SJSA1 (cell line): Measurements from ENCODE around the gene ULK4. TPM values are rescaled to one million over a fixed set of nuclear protein-coding genes. Genes with fewer than 3 reads are reported as not detected.
"Not testable (repeated sequence)": the region's sequence is repeated elsewhere in the genome, so short reads cannot be mapped to it uniquely, and the experiment has no call there.

Experiments used
- DNase-seq, 2 experiments: peaks; one replicate each; pipeline ENCODE4 v3.0.0-alpha.2; 2015 to 2020; ENCODE audit warnings: low spot score in 2 of 2, low read depth in 1 of 2
- H3K27ac ChIP-seq: fragments of 250-450 bp; sonication (Bioruptor Pico); 2 replicates; pipeline ENCODE4 v1.5.1; 2020; ENCODE audit warnings: mild to moderate bottlenecking, moderate library complexity
- H3K27me3 ChIP-seq: fragments of 250-450 bp; sonication (Bioruptor Pico); replicated peaks from 2 replicates; pipeline ENCODE4 v1.5.1; 2020; ENCODE audit warnings: mild to moderate bottlenecking, moderate library complexity
- H3K36me3 ChIP-seq: fragments of 250-450 bp; sonication (Bioruptor Pico); 2 replicates; pipeline ENCODE4 v1.5.1; 2020; ENCODE audit warnings: mild to moderate bottlenecking
- H3K4me1 ChIP-seq: fragments of 250-450 bp; sonication (Bioruptor Pico); replicated peaks from 2 replicates; pipeline ENCODE4 v1.6.1; 2021; ENCODE audit warnings: mild to moderate bottlenecking
- H3K4me3 ChIP-seq: fragments of 250-450 bp; sonication (Bioruptor Pico); 2 replicates; pipeline ENCODE4 v1.5.1; 2020; ENCODE audit warnings: mild to moderate bottlenecking
- H3K9me3 ChIP-seq: fragments of 250-450 bp; sonication (Bioruptor Pico); replicated peaks from 2 replicates; pipeline ENCODE4 v1.5.1; 2020; ENCODE audit warnings: mild to moderate bottlenecking
- total RNA-seq: library from RNA; depleted of rRNA; stranded (reverse); fragments of >200 nt; shearing (Covaris generic); gene quantifications from 2 replicates; pipeline ENCODE4 v1.2.3, GENCODE V29; 2014

ULK4 gene
- total RNA-seq, 1 experiment from 2014 or later = 10.9 TPM

DNA sequence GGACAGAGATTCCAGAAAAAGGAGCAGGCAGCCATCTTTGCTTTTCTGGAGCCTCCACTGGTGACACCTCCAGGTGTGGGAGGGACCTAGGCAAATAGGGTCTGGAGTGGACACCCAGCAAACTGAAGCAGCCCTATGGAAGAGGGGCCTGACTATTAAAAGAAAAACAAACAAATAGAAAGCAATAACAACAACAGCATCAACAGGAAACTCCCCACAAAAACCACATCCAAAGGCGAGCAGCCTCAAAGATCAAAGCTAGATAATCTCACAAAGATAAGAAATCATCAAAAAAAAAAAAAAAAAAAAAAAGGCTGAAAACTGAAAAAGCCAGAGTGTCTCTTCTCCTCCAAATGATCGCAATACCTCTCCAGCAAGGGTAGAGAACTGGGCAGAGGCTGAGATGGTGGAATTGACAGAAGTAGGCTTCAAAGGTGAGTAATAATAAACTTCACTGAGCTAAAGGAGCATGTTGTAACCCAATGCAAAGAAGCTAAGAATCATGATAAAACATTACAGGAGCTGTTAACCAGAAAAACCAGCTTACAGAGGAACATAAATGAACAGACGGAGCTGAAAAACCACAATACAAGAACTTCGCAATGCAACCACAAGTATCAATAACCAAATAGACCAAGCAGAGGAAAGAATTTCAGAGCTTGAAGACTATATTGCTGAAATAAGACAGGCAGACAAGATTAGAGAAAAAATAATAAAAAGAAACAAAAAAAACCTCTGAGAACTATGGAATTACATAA lies 537.2 kb downstream of the ULK4 start:
- Histone ChIP-seq H3K4me1 (no peaks in the 10 kb centered on the region), H3K9me3 (no peaks in the 10 kb centered on the region), H3K4me3 (no peak overlapping the region), H3K36me3 (no peaks in the 10 kb centered on the region), H3K27me3 (no peaks in the 10 kb centered on the region), H3K27ac (no peak overlapping the region)
- DNase-seq = no peak

- no peak for DNase-seq
- no peak overlapping the region for H3K4me3 ChIP-seq
- peaks cover 6% of the 10 kb centered on the region; the same call in 1 of the 2 replicates for H3K4me1 ChIP-seq
- H3K27ac ChIP-seq = no peak overlapping the region
- no peaks in the 10 kb centered on the region for H3K9me3 ChIP-seq
- H3K36me3 ChIP-seq = no peaks in the 10 kb centered on the region
- no peaks in the 10 kb centered on the region for H3K27me3 ChIP-seq
Measured at GRCh38 chr3:41419809-41420208, 542.1 kb downstream of the ULK4 start.

DNA sequence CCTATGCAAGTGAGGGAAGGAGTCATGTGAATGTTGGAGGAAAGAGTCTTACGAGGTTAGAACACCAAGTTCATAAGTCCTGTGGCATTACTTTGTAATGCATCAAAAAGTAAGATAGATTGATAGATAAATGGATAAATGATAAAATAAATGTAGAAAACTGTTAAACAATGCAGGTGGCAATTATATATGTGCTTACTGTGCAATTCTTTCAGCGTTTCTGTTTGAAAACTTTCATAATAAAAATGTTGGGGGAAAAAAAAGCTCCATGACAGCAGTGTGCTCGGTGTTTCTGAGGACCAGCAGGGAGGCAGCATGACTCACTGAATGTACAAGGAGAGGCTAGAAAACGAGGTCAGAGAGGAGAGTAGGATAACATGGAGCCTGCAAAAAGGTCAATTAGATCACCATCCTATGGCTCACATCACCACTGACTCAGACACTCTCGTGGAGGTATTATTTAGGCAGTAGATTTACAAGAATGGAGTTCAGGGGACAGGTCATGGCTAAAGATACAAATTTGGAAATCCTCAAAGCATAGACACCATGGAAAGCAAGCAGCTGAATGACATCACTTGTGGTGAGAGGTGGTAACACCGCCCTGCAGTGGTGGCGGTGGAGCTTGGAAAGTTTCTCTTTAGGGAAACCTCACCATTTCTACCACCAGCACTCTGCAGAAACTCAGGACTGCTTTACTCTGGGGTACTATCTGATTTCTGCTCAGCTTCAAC lies 542.8 kb downstream of the ULK4 start:
- no peaks in the 10 kb centered on the region for H3K27me3 ChIP-seq
- peak in 1 of 2 experiments; percentile 39 for DNase-seq

GRCh38 chr3:41417574-41417973 lies 544.3 kb downstream of the ULK4 start:
- Histone ChIP-seq H3K4me3 (no peak overlapping the region), H3K4me1 (peaks cover 6% of the 10 kb centered on the region; the same call in 1 of the 2 replicates), H3K27me3 (no peaks in the 10 kb centered on the region), H3K36me3 (no peaks in the 10 kb centered on the region), H3K27ac (no peak overlapping the region), H3K9me3 (no peaks in the 10 kb centered on the region)
- DNase-seq = no peak

More for the DNA sequence above, 542.8 kb downstream of the ULK4 start:
- Histone ChIP-seq H3K9me3 (no peaks in the 10 kb centered on the region), H3K4me1 (peaks cover 6% of the 10 kb centered on the region; the same call in 1 of the 2 replicates), H3K27ac (no peak overlapping the region), H3K36me3 (no peaks in the 10 kb centered on the region), H3K4me3 (no peak overlapping the region)

- H3K4me1 ChIP-seq = no peaks in the 10 kb centered on the region
Measured at GRCh38 chr3:41411065-41411464, 550.8 kb downstream of the ULK4 start.

GRCh38 chr3:41405466-41405865 lies 556.4 kb downstream of the ULK4 start:
- no peaks in the 10 kb centered on the region for H3K36me3 ChIP-seq
- no peak overlapping the region for H3K27ac ChIP-seq
- no peak for DNase-seq
- H3K4me3 ChIP-seq = no peak overlapping the region
- H3K27me3 ChIP-seq = no peaks in the 10 kb centered on the region
- no peaks in the 10 kb centered on the region for H3K4me1 ChIP-seq
- H3K9me3 ChIP-seq = no peaks in the 10 kb centered on the region

More at GRCh38 chr3:41411065-41411464, 550.8 kb downstream of the ULK4 start:
- H3K36me3 ChIP-seq = no peaks in the 10 kb centered on the region
- H3K9me3 ChIP-seq = no peaks in the 10 kb centered on the region
- no peaks in the 10 kb centered on the region for H3K27me3 ChIP-seq
- no peak for DNase-seq
- no peak overlapping the region for H3K27ac ChIP-seq
- no peak overlapping the region for H3K4me3 ChIP-seq

DNA sequence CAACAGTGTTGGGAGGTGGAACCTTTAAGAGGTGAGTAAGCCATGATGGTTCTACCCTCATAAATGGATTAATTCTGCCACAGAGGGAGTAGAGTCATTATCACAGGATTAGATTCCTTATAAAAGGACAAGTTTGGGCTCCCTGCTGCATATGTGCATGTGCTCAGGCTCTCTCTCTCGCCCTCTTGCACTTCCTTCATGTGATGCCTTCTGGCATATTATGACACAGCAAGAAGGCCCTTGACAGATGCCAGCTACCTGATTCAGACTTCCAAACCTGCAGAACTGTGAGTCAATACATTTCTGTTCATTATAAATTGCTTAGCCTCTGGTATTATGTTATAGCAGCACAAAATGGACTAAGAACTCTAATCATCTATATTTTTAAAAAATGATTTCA lies 557.3 kb downstream of the ULK4 start:
- Histone ChIP-seq H3K4me3 (no peak overlapping the region), H3K9me3 (no peaks in the 10 kb centered on the region), H3K36me3 (no peaks in the 10 kb centered on the region), H3K27me3 (no peaks in the 10 kb centered on the region), H3K4me1 (no peaks in the 10 kb centered on the region), H3K27ac (no peak overlapping the region)
- no peak for DNase-seq

GRCh38 chr3:41394896-41395295 lies 567.0 kb downstream of the ULK4 start:
- no peak for DNase-seq
- no peaks in the 10 kb centered on the region for H3K4me1 ChIP-seq
- no peak overlapping the region for H3K4me3 ChIP-seq
- no peaks in the 10 kb centered on the region for H3K36me3 ChIP-seq
- no peaks in the 10 kb centered on the region for H3K9me3 ChIP-seq
- no peak overlapping the region for H3K27ac ChIP-seq
- no peaks in the 10 kb centered on the region for H3K27me3 ChIP-seq

GRCh38 chr3:41370765-41371535 lies 591.0 kb downstream of the ULK4 start:
- H3K27ac ChIP-seq, H3K27me3 ChIP-seq, H3K4me3 ChIP-seq, H3K36me3 ChIP-seq, H3K9me3 ChIP-seq, H3K4me1 ChIP-seq: not testable (repeated sequence)
- DNase-seq = peak in 1 of 2 experiments; percentile 5

DNA sequence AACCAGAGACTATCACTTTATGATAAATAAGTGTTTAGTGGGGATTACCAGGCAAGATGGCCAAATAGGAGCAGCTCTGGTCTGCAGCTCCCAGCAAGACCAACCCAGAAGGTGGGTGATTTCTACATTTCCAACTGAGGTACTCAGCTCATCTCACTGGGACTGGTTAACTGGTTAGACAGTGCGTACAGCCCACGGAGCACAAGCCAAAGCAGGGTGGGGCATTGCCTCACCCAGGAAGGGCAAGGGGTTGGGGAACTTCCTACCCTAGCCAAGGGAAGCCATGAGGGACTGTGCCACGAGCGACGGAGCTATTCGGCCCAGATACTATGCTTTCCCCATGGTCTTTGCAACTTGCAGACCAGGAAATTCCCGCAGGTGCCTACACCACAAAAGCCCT lies 591.6 kb downstream of the ULK4 start:
- H3K4me3 ChIP-seq = no peak overlapping the region
- H3K36me3 ChIP-seq = no peaks in the 10 kb centered on the region
- DNase-seq = no peak
- H3K27me3 ChIP-seq = no peaks in the 10 kb centered on the region
- peaks cover 3% of the 10 kb centered on the region; the same call in 1 of the 2 replicates for H3K4me1 ChIP-seq
- no peak overlapping the region for H3K27ac ChIP-seq
- H3K9me3 ChIP-seq = no peaks in the 10 kb centered on the region

- Histone ChIP-seq H3K4me1 (peaks cover 3% of the 10 kb centered on the region; the same call in 1 of the 2 replicates), H3K27ac (no peak overlapping the region)
- no peak for DNase-seq
Measured at GRCh38 chr3:41369838-41370237, 592.1 kb downstream of the ULK4 start.

DNA sequence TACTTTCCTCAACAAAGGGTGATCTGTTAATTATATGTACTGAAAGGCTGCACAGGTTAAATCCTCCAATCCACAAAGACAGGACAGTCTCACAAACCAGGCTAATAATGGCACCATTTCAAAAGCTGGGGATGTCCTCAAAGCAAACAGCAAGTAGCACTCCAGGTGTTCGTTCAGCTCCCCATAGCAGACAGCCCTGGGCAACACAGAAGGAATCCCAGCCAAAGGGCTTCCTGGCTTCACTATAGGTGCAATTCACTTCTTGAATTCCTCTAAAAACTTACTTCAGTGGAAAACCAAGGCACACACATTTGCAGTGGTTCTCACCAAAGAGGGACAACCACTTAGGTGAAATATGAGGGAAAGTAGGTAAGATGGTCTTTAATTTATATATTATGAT lies 595.9 kb downstream of the ULK4 start:
- no peaks in the 10 kb centered on the region for H3K36me3 ChIP-seq
- no peaks in the 10 kb centered on the region for H3K9me3 ChIP-seq
- peaks cover 3% of the 10 kb centered on the region; the same call in 1 of the 2 replicates for H3K4me1 ChIP-seq
- no peak overlapping the region for H3K27ac ChIP-seq
- no peaks in the 10 kb centered on the region for H3K27me3 ChIP-seq
- no peak for DNase-seq
- no peak overlapping the region for H3K4me3 ChIP-seq

More at GRCh38 chr3:41369838-41370237, 592.1 kb downstream of the ULK4 start:
- no peak overlapping the region for H3K4me3 ChIP-seq
- no peaks in the 10 kb centered on the region for H3K9me3 ChIP-seq
- H3K27me3 ChIP-seq = no peaks in the 10 kb centered on the region
- H3K36me3 ChIP-seq = no peaks in the 10 kb centered on the region

DNA sequence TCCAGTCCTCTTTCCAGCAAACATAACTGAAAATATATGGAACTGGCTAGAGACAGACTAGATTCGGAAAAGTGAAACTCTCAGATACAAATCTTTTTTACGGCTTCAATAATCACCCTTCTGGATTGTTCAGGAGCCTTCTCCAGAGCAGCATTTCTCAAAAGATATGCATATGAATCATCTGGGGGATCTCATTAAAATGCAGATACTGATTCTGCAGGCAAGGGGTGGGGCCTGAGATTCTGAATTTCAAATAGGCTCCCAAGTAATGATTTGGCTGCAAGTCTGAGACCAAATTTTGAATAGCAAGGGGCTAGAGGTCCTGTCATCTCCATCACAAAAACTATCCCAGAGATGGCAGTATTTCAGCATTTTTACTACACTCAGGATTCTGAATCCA lies 597.2 kb downstream of the ULK4 start:
- Histone ChIP-seq H3K9me3 (no peaks in the 10 kb centered on the region), H3K27me3 (no peaks in the 10 kb centered on the region), H3K36me3 (no peaks in the 10 kb centered on the region), H3K4me1 (no peaks in the 10 kb centered on the region), H3K4me3 (no peak overlapping the region), H3K27ac (no peak overlapping the region)
- DNase-seq = no peak
